ENCODE measurements around the gene ZNF695.

Gene ZNF695

DNA sequence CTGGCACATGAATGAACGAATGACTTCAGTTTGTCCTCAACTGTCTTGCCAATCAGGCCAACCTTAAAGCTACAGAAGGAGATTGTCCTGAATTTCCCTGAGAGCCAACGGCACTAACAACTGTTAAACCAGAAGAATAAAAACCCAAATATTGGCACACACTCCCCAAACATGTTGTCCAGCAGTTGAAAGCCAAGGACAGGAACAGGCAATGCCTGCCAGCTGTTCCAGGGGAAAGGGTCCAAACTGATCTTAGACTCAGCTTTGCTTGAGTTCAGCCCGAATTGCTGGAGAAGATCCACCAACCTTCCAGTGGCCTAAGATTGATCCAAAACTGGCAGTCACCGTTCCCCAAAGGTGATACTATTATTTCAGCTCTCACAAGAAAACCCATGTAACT is 53.7 kb downstream of the ZNF695 start:
- DNase-seq, result no peak

DNA sequence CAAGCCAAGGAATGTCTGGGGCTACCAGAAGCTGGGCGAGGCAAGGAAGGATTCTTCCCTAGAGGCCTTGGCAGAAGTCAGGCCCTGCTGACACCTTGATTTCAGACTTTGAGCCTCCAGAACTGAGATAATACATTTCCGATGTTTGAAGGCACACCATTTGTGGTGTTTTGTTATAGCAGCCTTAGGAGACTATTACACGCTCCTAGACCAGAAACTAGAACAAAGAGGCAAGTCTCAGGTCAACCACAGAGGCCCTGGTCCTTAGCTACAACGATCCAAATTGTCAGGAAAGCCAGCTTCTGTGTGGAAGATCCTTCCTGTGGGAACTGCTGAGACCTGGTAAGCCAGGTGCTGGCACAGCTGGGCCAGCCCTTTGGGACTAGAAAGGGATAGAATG is 56.4 kb downstream of the ZNF695 start:
- DNase-seq, result no peak

DNA sequence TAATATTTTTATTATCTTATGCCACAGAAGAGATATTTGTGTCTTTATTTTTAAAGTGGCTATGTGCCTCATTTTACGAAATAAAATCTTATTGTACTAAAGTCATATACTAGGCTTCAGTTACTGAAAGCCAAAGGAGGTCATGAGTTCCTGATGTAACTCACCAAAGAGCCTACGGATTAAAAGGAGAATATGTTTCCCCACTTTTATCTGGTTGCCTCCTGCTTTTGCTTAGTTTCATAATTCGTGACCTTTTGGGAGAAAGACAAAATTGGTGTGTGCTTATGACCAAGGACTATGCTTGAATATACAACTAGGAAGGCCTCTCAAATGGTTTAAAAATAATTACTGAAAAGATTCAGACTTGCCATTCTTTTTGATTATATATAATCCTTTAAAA is 57.9 kb downstream of the ZNF695 start:
- DNase-seq, result no peak

DNA sequence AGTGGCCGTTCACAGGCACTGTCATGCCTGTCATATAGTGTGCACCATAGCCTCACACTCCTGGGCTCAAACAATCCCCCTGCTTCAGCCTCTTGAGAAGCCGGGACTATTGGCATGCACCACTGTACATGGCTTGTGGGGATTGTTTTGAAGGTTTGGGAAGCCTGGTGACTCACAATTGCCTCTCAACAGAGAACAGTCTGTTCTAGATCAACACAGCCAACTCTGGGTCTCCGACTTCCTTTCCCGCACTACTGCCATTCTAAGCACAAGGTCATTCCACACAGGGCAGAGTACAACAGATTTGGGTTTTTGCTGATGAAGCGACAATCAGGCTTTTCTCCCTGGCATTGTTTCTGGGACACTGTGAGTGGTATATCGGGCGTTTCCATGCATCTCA is 60.6 kb downstream of the ZNF695 start:
- DNase-seq, result no peak

DNA sequence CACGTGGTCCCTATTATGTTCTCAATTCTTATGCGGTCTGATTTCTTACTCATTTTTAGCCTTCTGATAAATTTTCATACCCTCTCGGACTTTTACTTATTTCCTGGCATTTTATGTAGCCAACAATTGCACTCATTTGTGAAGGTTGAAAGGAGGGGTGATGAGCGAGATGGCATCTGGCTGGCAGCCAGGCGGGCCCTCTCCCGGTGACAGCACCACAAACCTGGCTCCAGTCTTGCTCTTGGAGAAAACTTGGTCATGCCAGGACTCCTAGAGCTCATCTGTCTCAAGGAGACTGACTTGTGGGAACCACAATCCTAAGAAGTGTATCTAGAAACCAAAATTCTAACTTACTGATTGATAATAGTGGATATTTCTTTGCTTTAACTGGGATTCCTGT is 61.5 kb downstream of the ZNF695 start:
- no peak for DNase-seq

Data from NCI-H2081 treated with DMSO at 0.1 percent for 48 hours (cell line).